Measurements from ENCODE around the gene CDK16. TPM values are rescaled to one million over a fixed set of nuclear protein-coding genes. Genes with fewer than 3 reads are reported as not detected.
"Not testable (repeated sequence)": the region's sequence is repeated elsewhere in the genome, so short reads cannot be mapped to it uniquely, and the experiment has no call there.

CDK16 gene
- total and polyA plus RNA-seq, 2 of the 4 experiments (the other 2 are of a cell fraction) = 85.3 to 106 TPM

DNA sequence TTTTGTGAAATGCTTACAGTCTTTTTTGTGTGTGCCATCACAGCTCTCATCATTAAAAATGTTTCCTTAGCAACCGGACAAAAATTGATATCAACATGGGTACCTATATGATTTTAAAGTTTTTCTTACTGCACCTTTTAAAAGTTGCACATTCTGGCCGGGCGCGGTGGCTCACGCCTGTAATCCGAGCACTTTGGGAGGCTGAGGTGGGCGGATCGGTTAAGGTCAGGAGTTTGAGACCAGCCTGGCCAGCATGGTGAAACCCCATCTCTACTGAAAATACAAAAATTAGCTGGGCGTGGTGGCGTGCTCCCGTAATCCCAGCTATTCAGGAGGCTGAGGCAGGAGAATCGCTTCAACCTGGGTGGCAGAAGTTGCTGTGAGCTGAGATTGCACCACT is 39.1 kb downstream of the CDK16 start:
- intact Hi-C loops (cut with micrococcal nuclease); dilution Hi-C loops (cut with HindIII; ENCODE audit: low sequenced_read_pairs, unreplicated experiment); H3K18ac ChIP-seq (ENCODE audit: low read depth, low read length); H4K5ac ChIP-seq (ENCODE audit: low read depth, low read length); H3K9me3 ChIP-seq (ENCODE audit: control insufficient read depth, insufficient read depth, low read length); H3K36me3 ChIP-seq (ENCODE audit: control insufficient read depth, insufficient read depth, low read length); H4K20me1 ChIP-seq (ENCODE audit: insufficient read depth, low read length); H3K27ac ChIP-seq (ENCODE audit: insufficient read depth, low read length); H3K23ac ChIP-seq (ENCODE audit: low read depth, low read length); H3K4me3 ChIP-seq (ENCODE audit: insufficient read depth, low read depth, low read length); H2BK20ac ChIP-seq (ENCODE audit: low read depth, low read length); in situ Hi-C loops (cut with MboI; ENCODE audit: low sequenced_read_pairs); H2AK5ac ChIP-seq (ENCODE audit: low read depth, low read length); H2AFZ ChIP-seq (replicated peaks; ENCODE audit: low read length, poor library complexity); H3K9ac ChIP-seq (ENCODE audit: low read depth, low read length); H3K4ac ChIP-seq (ENCODE audit: low read depth, low read length); H3K14ac ChIP-seq (replicated peaks; ENCODE audit: low read depth, low read length); H3K4me2 ChIP-seq (ENCODE audit: low read depth, low read length); H2BK5ac ChIP-seq (ENCODE audit: low read depth, low read length, poor library complexity, severe bottlenecking); H3K79me1 ChIP-seq (ENCODE audit: low read depth in 1 of 2, low read length in 2 of 2); BruUV-seq (replicated peaks); H3K9me1 ChIP-seq (ENCODE audit: insufficient read depth, low read length); H4K91ac ChIP-seq (ENCODE audit: insufficient read depth, low read depth, low read length); H3K56ac ChIP-seq (ENCODE audit: extremely low read depth, insufficient read depth, low read length); ATAC-seq (ENCODE audit: low read depth); H2BK120ac ChIP-seq (ENCODE audit: low read depth, low read length); DNase-seq; H3K4me1 ChIP-seq (ENCODE audit: control insufficient read depth, insufficient read depth, low read length); H4K8ac ChIP-seq (ENCODE audit: low read depth in 2 of 2, low read length in 2 of 2); CTCF ChIA-PET; POLR2A ChIA-PET (ENCODE audit: unreplicated experiment); H2BK15ac ChIP-seq (ENCODE audit: low read depth, low read length); H2AK9ac ChIP-seq (replicated peaks; ENCODE audit: low read depth, low read length, poor library complexity): not testable (repeated sequence)
- peaks cover 15% of the 10 kb centered on the region for H3K27me3 ChIP-seq (ENCODE audit: control insufficient read depth, insufficient read depth, low read length)
- no CpG with 5 or more reads among the region's 12 CpGs for WGBS, 2 experiments (ENCODE audit: extremely low coverage in 2 of 2, insufficient read length in 1 of 2)
